IPS-18a (cell line): Measurements from ENCODE around the gene VPS26B.
"Not testable (repeated sequence)": the region's sequence is repeated elsewhere in the genome, so short reads cannot be mapped to it uniquely, and the experiment has no call there.

Source experiments
- H3K27ac ChIP-seq: one replicate; pipeline ENCODE4 v1.5.1; 2013; ENCODE audit warnings: low read length
- H3K27me3 ChIP-seq: one replicate; pipeline ENCODE4 v1.6.1; 2013; ENCODE audit warnings: mild to moderate bottlenecking, low read length; ENCODE audit not compliant: control insufficient read depth, insufficient read depth
- H3K36me3 ChIP-seq: one replicate; pipeline ENCODE4 v1.6.1; 2013; ENCODE audit warnings: low read depth, low read length; ENCODE audit not compliant: control insufficient read depth
- H3K4me1 ChIP-seq: one replicate; pipeline ENCODE4 v1.6.1; 2013; ENCODE audit warnings: low read depth, low read length; ENCODE audit not compliant: control insufficient read depth
- H3K4me3 ChIP-seq: one replicate; pipeline ENCODE4 v1.5.1; 2013; ENCODE audit warnings: low read length
- H3K9ac ChIP-seq: one replicate; pipeline ENCODE4 v1.6.1; 2013; ENCODE audit warnings: mild to moderate bottlenecking, low read length, moderate library complexity
- H3K9me3 ChIP-seq: one replicate; pipeline ENCODE4 v1.6.1; 2013; ENCODE audit warnings: low read depth, low read length; ENCODE audit not compliant: control insufficient read depth

VPS26B gene

DNA sequence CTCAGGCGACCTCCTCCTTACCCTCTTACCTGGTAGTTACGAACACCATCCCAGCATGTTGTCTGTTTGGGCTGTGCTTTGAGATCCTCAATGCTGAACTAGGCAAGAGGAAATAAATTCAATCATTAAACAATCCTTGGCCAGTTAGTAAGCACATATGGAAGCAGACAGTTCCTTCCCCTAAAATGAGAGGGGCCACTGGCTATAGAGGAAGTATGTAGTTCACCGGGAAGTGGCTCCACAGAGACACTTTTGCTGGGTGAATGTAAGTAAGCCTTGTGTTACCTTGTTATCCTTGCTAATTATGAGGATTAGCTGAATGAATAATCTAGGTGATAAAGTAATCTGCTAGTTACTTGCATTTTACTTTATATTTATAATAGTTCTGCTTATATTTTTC, 25.8 kb downstream of the VPS26B start:
- H3K36me3 ChIP-seq: peaks cover 39% of the 10 kb centered on the region
- H3K4me3 ChIP-seq: no peak overlapping the region
- H3K27me3 ChIP-seq: no peaks in the 10 kb centered on the region
- no peaks in the 10 kb centered on the region for H3K9me3 ChIP-seq
- H3K27ac ChIP-seq: no peak overlapping the region
- H3K9ac ChIP-seq: no peak overlapping the region
- H3K4me1 ChIP-seq: peaks cover 12% of the 10 kb centered on the region

DNA sequence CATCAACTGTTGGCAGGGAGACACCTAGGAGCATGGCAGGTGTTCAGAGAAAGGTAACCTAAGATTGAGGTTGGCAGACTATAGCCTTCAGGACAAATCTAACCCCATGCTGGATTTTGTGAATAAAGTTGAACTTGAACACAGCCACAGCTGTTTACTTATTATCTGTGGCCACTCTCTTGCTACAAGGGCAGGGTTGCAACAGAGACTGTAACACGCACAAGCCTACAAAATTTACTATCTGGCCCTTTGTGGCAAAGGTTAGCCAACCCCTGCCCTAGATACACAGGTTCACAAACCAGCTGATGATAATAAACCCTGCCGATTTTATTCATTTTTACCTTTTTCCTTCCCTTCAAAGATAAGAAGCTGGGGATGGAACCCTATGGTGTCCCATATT, 26.2 kb downstream of the VPS26B start:
- Histone ChIP-seq H3K4me1 (peaks cover 12% of the 10 kb centered on the region), H3K27me3 (no peaks in the 10 kb centered on the region), H3K4me3 (no peak overlapping the region), H3K36me3 (peaks cover 39% of the 10 kb centered on the region), H3K9ac (no peak overlapping the region), H3K27ac (no peak overlapping the region), H3K9me3 (no peaks in the 10 kb centered on the region)

DNA sequence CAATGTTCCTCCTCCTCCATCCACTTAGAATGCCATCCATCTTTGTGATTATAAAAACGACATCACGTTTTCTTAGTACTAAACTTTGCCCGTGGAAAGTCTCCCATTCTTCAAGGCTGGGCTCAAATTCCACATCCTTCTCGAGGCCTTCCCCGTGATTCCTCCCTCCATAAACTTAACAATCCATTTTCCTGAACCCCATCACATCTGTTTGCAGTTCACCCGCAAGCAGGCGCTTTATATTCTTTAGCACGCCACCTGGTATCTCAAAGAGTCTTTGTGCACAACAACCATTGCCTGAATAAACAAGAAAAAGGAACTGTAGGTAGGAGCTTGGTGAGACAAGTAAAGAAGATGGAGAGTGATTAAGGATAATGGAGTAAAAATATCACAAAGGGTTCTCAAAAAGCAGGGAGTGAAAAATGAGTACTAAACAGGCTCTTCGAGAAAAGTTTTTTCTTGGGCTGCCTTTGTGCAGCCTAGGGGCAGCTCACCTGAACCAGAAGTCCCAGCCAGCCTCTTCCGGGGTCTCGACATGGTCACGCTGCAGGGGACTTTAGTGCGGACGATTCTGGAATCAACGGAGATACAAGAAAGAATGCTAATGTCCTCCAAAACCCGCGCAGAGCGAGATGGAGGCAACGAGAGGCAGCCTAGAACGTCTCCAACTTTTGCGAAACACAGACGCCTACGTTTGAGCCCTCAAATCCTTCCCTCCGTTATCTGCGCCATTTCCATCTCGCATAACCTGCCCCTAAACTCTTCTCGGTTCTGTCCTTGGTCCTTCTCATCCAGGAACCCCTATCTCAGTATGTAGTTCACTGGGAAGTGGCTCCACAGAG, 28.1 kb downstream of the VPS26B start:
- no peak overlapping the region for H3K27ac ChIP-seq

DNA sequence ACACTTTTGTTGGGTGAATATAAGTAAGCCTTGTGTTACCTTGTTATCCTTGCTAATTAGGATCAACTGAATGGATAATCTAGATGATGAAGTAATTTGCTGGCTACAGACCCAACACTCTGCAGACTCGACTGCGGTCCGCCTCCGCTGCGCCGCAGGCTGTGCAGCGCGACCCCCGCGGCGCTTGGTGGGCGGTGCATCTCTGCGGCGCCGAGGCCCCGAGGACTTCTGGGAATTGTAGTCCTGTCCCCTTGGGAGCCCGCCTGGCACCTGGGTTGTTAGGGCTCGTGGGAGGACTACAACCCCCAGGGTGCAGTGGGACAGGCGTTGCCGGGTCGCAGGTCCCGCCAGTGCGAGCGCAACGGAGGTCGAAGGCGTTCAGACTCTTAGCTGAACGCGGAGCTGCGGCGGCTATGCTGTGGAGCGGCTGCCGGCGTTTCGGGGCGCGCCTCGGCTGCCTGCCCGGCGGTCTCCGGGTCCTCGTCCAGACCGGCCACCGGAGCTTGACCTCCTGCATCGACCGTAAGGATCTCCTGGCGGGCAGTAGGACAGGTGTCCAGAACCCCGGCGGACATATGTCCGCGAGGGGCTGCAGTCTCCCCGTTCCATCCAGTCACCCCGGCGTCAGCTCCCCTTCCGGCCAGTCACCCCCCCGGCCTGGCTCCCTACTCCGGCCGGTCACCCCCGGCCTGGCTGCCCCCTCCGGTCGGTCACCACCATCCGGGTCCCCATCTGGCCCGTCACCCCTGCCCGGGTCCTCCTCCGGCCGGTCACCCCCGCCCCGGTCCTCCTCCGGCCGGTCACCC, 28.9 kb downstream of the VPS26B start, which contains the start of the genes ACAD8 and THYN1:
Gene ACAD8 (plus strand): TSS at position 381 of the 806 bp plus-strand sequence. CDS start 33 bp downstream, at position 414.
Gene THYN1 (minus strand): TSS at position 165 of the 806 bp plus-strand sequence. CDS start 470 bp downstream, outside the sequence.
- H3K27ac ChIP-seq: no peak within 1 kb of the TSS
- H3K36me3 ChIP-seq: peaks cover 36% of the 10 kb centered on the region
- no peaks in the 10 kb centered on the region for H3K9me3 ChIP-seq

More for the DNA sequence above, 28.1 kb downstream of the VPS26B start:
- Histone ChIP-seq H3K4me1 (peaks cover 12% of the 10 kb centered on the region), H3K4me3 (peak overlapping the region; percentile 89), H3K36me3 (peaks cover 40% of the 10 kb centered on the region), H3K27me3 (no peaks in the 10 kb centered on the region), H3K9ac (peak overlapping the region; percentile 60), H3K9me3 (no peaks in the 10 kb centered on the region)

DNA sequence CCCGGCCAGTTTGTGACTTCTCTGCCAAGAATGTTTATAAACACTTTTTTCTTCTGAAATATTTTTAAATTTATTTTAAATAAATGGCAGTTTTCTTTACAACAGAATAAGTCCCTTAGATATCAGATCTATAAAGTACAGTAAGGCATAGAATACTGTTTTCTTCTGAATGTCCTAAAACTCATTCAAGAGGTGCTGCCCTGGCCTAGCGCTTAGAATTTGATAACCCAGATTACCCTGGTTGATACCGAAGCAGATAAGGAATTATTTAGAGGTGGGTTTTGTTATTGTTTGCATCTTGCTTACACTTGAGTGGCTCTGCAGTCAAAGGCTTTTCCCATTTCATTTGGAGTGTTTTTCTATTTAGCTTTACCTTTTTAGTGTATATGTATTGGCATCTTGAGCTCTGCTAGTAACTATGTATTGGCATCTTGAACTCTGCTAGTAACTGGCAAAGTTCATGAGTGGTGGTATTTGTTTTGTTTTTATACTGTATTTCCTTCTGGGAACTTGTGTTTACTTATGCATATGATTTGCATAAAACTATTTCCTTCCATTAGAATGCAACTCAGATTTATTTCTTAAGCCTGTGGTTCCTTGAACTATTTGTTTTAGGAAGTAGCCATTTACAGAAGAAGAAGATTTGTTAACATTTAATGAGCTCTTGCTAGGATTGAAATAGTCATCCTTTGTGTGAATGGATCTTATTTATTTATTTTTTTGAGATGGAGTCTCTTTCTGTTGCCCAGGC, 30.1 kb downstream of the VPS26B start:
- Histone ChIP-seq H3K27me3 (no peaks in the 10 kb centered on the region), H3K36me3 (peaks cover 37% of the 10 kb centered on the region), H3K9me3 (no peaks in the 10 kb centered on the region), H3K27ac (no peak overlapping the region), H3K4me1 (peaks cover 12% of the 10 kb centered on the region), H3K9ac (no peak overlapping the region), H3K4me3 (peak overlapping the region; percentile 89)

More for the DNA sequence above, 28.9 kb downstream of the VPS26B start, which contains the start of the genes ACAD8 and THYN1:
- Histone ChIP-seq H3K4me3 (peak within 1 kb of the TSS; percentile 89), H3K27me3 (no peaks in the 10 kb centered on the region), H3K9ac (peak within 1 kb of the TSS; percentile 60), H3K4me1 (peaks cover 12% of the 10 kb centered on the region)

DNA sequence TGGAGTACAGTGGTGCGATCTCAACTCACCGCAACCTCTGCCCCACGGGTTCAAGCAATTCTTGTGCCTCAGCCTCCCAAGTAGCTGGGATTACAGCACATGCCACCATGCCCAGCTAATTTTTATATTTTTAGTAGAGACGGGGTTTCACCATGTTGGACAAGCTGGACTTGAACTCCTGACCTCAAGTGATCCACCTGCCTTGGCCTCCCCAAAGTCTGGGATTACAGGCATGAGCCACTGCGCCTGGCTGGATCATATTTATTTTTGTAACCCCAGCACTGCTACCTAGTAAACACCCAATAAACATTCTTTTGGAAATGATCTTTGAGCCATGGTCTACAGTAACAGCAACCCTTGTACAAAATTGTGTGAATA, 30.7 kb downstream of the VPS26B start:
- not testable (repeated sequence) for H3K4me3 ChIP-seq, H3K27ac ChIP-seq, H3K9me3 ChIP-seq, H3K9ac ChIP-seq, H3K27me3 ChIP-seq
- Histone ChIP-seq H3K36me3 (peaks cover 37% of the 10 kb centered on the region), H3K4me1 (peaks cover 12% of the 10 kb centered on the region)

DNA sequence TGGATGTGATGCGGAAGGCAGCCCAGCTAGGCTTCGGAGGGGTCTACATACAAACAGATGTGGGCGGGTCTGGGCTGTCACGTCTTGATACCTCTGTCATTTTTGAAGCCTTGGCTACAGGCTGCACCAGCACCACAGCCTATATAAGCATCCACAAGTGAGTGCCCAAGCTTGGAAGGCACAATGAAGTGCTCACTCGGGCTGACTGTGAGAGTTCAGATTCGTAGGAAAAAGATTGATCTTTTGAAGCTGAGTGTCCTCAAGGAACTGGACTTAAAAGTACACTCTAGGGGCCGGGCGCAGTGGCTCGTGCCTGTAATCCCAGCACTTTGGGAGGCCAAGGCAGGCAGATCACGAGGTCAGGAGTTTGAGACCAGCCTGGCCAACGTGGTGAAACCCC, 32.6 kb downstream of the VPS26B start:
- Histone ChIP-seq H3K9ac (no peak overlapping the region), H3K4me3 (no peak overlapping the region), H3K36me3 (peaks cover 46% of the 10 kb centered on the region), H3K27me3 (no peaks in the 10 kb centered on the region), H3K4me1 (peaks cover 4% of the 10 kb centered on the region), H3K27ac (no peak overlapping the region), H3K9me3 (no peaks in the 10 kb centered on the region)

DNA sequence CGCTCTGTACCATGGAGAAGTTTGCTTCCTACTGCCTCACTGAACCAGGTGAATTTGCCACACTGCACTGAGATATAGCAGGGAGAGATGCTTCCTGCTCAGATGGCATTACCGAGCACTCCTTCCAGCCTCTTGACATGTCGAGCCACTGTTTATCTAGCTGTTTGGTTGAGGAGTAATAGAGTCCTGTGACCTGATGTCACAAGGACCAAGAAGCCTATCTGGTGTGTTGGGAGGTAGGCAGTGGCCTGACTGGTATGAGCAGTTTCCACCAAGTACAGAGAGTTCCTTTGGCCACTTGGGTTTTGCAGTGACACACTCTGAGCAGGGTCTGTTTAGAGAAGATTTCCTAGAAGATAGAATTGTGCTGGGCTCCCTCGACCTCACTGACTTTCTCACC, 34.1 kb downstream of the VPS26B start:
- Histone ChIP-seq H3K27me3 (no peaks in the 10 kb centered on the region), H3K27ac (no peak overlapping the region), H3K4me3 (no peak overlapping the region), H3K9ac (no peak overlapping the region), H3K4me1 (no peaks in the 10 kb centered on the region), H3K9me3 (no peaks in the 10 kb centered on the region), H3K36me3 (peaks cover 61% of the 10 kb centered on the region)

DNA sequence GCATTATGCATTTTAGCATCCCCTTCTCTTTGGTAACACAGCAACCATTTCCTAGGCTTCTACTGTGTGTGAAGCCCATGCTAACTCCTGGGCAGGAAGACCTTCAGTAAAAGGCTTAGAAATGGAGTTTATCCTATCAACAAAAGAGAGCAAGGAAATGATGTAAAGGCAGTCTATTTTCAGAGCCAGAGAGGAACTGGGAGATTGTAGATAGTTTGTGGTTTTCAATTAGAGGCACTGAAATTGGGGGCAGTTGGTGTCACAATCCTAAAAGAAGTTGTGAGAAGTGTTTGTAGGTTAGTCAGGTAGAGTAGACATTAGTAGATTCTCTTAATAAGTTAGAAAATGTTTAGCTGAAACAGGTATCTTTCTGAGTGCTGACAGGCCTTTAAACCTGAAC, 36.0 kb downstream of the VPS26B start:
- Histone ChIP-seq H3K27ac (no peak overlapping the region), H3K9me3 (no peaks in the 10 kb centered on the region), H3K9ac (no peak overlapping the region), H3K27me3 (no peaks in the 10 kb centered on the region), H3K36me3 (peaks cover 64% of the 10 kb centered on the region), H3K4me1 (no peaks in the 10 kb centered on the region), H3K4me3 (no peak overlapping the region)

DNA sequence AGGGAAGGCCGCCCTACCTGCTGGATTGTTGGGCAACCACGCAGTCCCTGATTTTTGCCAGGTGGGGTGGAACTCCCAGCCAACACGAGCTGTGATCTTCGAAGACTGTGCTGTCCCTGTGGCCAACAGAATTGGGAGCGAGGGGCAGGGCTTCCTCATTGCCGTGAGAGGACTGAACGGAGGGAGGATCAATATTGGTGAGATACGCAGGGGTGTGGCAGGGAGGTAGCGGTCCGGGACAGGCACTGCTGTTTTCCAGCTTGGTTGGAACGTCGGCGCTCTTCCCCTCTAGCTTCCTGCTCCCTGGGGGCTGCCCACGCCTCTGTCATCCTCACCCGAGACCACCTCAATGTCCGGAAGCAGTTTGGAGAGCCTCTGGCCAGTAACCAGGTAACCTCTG, 36.5 kb downstream of the VPS26B start:
- no peaks in the 10 kb centered on the region for H3K4me1 ChIP-seq
- H3K36me3 ChIP-seq: peaks cover 64% of the 10 kb centered on the region
- H3K27me3 ChIP-seq: no peaks in the 10 kb centered on the region
- H3K4me3 ChIP-seq: no peak overlapping the region
- no peaks in the 10 kb centered on the region for H3K9me3 ChIP-seq
- no peak overlapping the region for H3K27ac ChIP-seq
- no peak overlapping the region for H3K9ac ChIP-seq
